SK-N-SH treated with all-trans-retinoic acid at 6 μM for 48 hours (cell line): ENCODE data around the gene RNF175.

Source experiments
- ATAC-seq: fragments of 200-7000 bp; cut with Tn5 transposase; 3 replicates; pipeline ENCODE4 v1.9.1; 2020; ENCODE audit warnings: mild to moderate bottlenecking, moderate library complexity
- ARNTL ChIP-seq: fragments of 450-650 bp; formaldehyde crosslinking; IDR thresholded peaks from 2 replicates; pipeline ENCODE4 v1.5.0; 2020; ENCODE audit warnings: low read depth, mild to moderate bottlenecking, moderate library complexity, borderline replicate concordance
- CSDC2 ChIP-seq: fragments of 250-450 bp; sonication (Bioruptor Pico); IDR thresholded peaks from 2 replicates; pipeline ENCODE4 v1.5.0; 2020; ENCODE audit warnings: mild to moderate bottlenecking, moderate library complexity
- ESRRG ChIP-seq: fragments of 250-450 bp; sonication (Bioruptor Pico); IDR thresholded peaks from 2 replicates; pipeline ENCODE4 v1.6.1; 2021; ENCODE audit warnings: mild to moderate bottlenecking
- GLIS3 ChIP-seq: fragments of 250-450 bp; sonication (Bioruptor Pico); IDR thresholded peaks from 2 replicates; pipeline ENCODE4 v1.5.0; 2020; ENCODE audit warnings: mild to moderate bottlenecking, moderate library complexity
- ISL1 ChIP-seq: fragments of 250-450 bp; sonication (Bioruptor Pico); IDR thresholded peaks from 2 replicates; pipeline ENCODE4 v2.1.2; 2022; ENCODE audit warnings: mild to moderate bottlenecking, moderate library complexity
- OSR1 ChIP-seq: fragments of 250-450 bp; sonication (Bioruptor Pico); IDR thresholded peaks from 2 replicates; pipeline ENCODE4 v1.8.0; 2022; ENCODE audit warnings: moderate library complexity, mild to moderate bottlenecking, inconsistent platforms
- PPARA ChIP-seq: fragments of 250-450 bp; sonication (Bioruptor Pico); IDR thresholded peaks from 2 replicates; pipeline ENCODE4 v1.5.0; 2020; ENCODE audit warnings: mild to moderate bottlenecking, borderline replicate concordance
- RARB ChIP-seq: fragments of 250-450 bp; sonication (Bioruptor Pico); IDR thresholded peaks from 2 replicates; pipeline ENCODE4 v1.8.0; 2021; ENCODE audit warnings: mild to moderate bottlenecking, moderate library complexity
- SNAI2 ChIP-seq: fragments of 250-450 bp; sonication (Bioruptor Pico); IDR thresholded peaks from 2 replicates; pipeline ENCODE4 v1.5.0; 2020; ENCODE audit warnings: mild to moderate bottlenecking, moderate library complexity
- TCF4 ChIP-seq: fragments of 250-450 bp; sonication (Bioruptor Pico); IDR thresholded peaks from 2 replicates; pipeline ENCODE4 v1.8.0; 2021; ENCODE audit warnings: mild to moderate bottlenecking, moderate library complexity, borderline replicate concordance
- ZFP3 ChIP-seq: fragments of 250-450 bp; sonication (Bioruptor Pico); IDR thresholded peaks from 2 replicates; pipeline ENCODE4 v1.5.0; 2020; ENCODE audit warnings: mild to moderate bottlenecking, moderate library complexity
- ZFP30 ChIP-seq: fragments of 450-650 bp; formaldehyde crosslinking; IDR thresholded peaks from 2 replicates; pipeline ENCODE4 v1.5.0; 2022; ENCODE audit warnings: mild to moderate bottlenecking, moderate library complexity
- ZNF565 ChIP-seq: fragments of 450-650 bp; formaldehyde crosslinking; conservative IDR thresholded peaks from 2 replicates; pipeline ENCODE4 v1.5.0; 2020; ENCODE audit warnings: low read depth, mild to moderate bottlenecking, moderate library complexity
- ZNF70 ChIP-seq: fragments of 450-650 bp; formaldehyde crosslinking; IDR thresholded peaks from 2 replicates; pipeline ENCODE4 v1.5.0; 2020; ENCODE audit warnings: mild to moderate bottlenecking, moderate library complexity
- ZNF8 ChIP-seq: fragments of 450-650 bp; formaldehyde crosslinking; IDR thresholded peaks from 2 replicates; pipeline ENCODE4 v1.5.0; 2020; ENCODE audit warnings: mild to moderate bottlenecking, moderate library complexity
- TF ChIP-seq, protein P1 (sequence below): fragments of 250-450 bp; sonication (Bioruptor Pico); IDR thresholded peaks from 2 replicates; pipeline ENCODE4 v1.5.1; 2021; ENCODE audit warnings: mild to moderate bottlenecking, moderate library complexity
- TF ChIP-seq, protein P2 (sequence below): fragments of 250-450 bp; sonication (Bioruptor Pico); IDR thresholded peaks from 2 replicates; pipeline ENCODE4 v1.5.0; 2020; ENCODE audit warnings: mild to moderate bottlenecking, moderate library complexity
- TF ChIP-seq, protein P3 (sequence below): fragments of 250-450 bp; sonication (Bioruptor Pico); IDR thresholded peaks from 2 replicates; pipeline ENCODE4 v1.8.0; 2020; ENCODE audit warnings: mild to moderate bottlenecking, moderate library complexity, borderline replicate concordance

RNF175 gene

GRCh38 chr4:153733751-153734448 lies 25.9 kb downstream of the RNF175 start:
- no peak for TF ChIP-seq ESRRG (CRISPR knock-in tag)
- TF ChIP-seq ZFP30, result no peak
- TF ChIP-seq, protein P1, sequence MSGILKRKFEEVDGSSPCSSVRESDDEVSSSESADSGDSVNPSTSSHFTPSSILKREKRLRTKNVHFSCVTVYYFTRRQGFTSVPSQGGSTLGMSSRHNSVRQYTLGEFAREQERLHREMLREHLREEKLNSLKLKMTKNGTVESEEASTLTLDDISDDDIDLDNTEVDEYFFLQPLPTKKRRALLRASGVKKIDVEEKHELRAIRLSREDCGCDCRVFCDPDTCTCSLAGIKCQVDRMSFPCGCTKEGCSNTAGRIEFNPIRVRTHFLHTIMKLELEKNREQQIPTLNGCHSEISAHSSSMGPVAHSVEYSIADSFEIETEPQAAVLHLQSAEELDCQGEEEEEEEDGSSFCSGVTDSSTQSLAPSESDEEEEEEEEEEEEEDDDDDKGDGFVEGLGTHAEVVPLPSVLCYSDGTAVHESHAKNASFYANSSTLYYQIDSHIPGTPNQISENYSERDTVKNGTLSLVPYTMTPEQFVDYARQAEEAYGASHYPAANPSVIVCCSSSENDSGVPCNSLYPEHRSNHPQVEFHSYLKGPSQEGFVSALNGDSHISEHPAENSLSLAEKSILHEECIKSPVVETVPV (CRISPR knock-in tag), result no peak
- TF ChIP-seq CSDC2 (CRISPR knock-in tag), result no peak
- TF ChIP-seq, protein P2, sequence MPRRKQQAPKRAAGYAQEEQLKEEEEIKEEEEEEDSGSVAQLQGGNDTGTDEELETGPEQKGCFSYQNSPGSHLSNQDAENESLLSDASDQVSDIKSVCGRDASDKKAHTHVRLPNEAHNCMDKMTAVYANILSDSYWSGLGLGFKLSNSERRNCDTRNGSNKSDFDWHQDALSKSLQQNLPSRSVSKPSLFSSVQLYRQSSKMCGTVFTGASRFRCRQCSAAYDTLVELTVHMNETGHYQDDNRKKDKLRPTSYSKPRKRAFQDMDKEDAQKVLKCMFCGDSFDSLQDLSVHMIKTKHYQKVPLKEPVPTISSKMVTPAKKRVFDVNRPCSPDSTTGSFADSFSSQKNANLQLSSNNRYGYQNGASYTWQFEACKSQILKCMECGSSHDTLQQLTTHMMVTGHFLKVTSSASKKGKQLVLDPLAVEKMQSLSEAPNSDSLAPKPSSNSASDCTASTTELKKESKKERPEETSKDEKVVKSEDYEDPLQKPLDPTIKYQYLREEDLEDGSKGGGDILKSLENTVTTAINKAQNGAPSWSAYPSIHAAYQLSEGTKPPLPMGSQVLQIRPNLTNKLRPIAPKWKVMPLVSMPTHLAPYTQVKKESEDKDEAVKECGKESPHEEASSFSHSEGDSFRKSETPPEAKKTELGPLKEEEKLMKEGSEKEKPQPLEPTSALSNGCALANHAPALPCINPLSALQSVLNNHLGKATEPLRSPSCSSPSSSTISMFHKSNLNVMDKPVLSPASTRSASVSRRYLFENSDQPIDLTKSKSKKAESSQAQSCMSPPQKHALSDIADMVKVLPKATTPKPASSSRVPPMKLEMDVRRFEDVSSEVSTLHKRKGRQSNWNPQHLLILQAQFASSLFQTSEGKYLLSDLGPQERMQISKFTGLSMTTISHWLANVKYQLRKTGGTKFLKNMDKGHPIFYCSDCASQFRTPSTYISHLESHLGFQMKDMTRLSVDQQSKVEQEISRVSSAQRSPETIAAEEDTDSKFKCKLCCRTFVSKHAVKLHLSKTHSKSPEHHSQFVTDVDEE (CRISPR knock-in tag), result no peak
- no peak for TF ChIP-seq GLIS3 (CRISPR knock-in tag)
- TF ChIP-seq ARNTL, result no peak
- TF ChIP-seq PPARA (CRISPR knock-in tag), result no peak
- TF ChIP-seq, all 23 proteins: peak for 0
- ATAC-seq, result no peak

DNA sequence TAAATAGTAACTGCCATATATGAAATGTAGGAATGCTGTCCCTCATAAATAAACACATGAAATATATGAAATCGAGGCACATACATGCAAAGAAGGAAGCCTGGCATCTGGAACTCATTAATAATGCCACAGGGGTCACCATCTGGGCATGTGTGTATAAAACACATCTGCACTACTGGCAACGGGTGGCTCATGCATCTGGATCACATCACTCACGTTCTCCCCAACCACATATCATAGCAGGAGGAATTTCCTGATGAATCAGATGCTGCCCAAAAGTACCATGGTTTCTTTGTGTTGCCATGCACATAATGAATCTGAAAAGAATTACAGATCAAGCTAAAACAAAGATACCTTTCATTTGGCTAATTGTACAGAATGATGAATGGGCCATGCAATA lies 28.6 kb downstream of the RNF175 start:
- no peak for TF ChIP-seq ZNF565 (CRISPR knock-in tag)
- peak; percentile 97 for TF ChIP-seq TCF4
- TF ChIP-seq OSR1 (CRISPR knock-in tag), result no peak
- TF ChIP-seq, protein P2 (CRISPR knock-in tag), result peak; percentile 91; the same call in 1 of the 2 replicates
- TF ChIP-seq ISL1 (CRISPR knock-in tag), result peak; percentile 12; the same call in 1 of the 2 replicates
- TF ChIP-seq, protein P1 (CRISPR knock-in tag), result no peak
- TF ChIP-seq, protein P3, sequence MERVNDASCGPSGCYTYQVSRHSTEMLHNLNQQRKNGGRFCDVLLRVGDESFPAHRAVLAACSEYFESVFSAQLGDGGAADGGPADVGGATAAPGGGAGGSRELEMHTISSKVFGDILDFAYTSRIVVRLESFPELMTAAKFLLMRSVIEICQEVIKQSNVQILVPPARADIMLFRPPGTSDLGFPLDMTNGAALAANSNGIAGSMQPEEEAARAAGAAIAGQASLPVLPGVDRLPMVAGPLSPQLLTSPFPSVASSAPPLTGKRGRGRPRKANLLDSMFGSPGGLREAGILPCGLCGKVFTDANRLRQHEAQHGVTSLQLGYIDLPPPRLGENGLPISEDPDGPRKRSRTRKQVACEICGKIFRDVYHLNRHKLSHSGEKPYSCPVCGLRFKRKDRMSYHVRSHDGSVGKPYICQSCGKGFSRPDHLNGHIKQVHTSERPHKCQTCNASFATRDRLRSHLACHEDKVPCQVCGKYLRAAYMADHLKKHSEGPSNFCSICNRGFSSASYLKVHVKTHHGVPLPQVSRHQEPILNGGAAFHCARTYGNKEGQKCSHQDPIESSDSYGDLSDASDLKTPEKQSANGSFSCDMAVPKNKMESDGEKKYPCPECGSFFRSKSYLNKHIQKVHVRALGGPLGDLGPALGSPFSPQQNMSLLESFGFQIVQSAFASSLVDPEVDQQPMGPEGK (CRISPR knock-in tag), result no peak
- TF ChIP-seq GLIS3 (CRISPR knock-in tag), result no peak
- TF ChIP-seq ZNF70, result no peak
- no peak for TF ChIP-seq ZNF8
- peak; percentile 70; the same call in 2 of the 3 replicates for ATAC-seq

- ATAC-seq, result no peak
- TF ChIP-seq RARB (CRISPR knock-in tag) (no peak), ZNF8 (no peak)
Measured at GRCh38 chr4:153729895-153730294, 29.9 kb downstream of the RNF175 start.

DNA sequence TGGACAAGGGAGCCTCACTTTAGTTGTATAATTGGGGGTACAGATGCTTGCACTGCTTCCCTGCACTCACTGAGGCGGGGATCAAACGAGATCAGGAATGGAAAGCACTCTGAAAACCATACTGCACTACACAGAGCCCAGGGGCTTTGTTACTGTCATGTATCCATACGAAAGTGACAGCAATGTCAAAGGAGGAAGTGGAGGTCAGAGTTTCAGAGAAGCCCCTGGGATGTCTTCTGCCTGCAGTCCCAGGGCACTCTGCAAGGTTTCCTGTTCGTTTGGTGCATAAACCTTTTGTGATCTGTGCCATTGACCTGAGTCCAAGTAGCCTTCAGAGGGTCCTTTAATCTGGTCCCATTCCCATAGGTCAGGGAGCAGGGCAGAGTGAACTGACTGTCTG lies 31.2 kb downstream of the RNF175 start:
- no peak for ATAC-seq
- no peak for TF ChIP-seq SNAI2 (CRISPR knock-in tag)
- TF ChIP-seq ZFP30, result no peak
- no peak for TF ChIP-seq ZFP3
